ENCODE results near the gene GNAS-AS1. TPM values are rescaled to one million over a fixed set of nuclear protein-coding genes. Genes with fewer than 3 reads are reported as not detected.

GNAS-AS1 gene
- total RNA-seq, 1 donor from 2014 or later: not detected

- no peak overlapping the region for H3K4me3 ChIP-seq
- no peaks in the 10 kb centered on the region for H3K9me3 ChIP-seq
- no peaks in the 10 kb centered on the region for H3K4me1 ChIP-seq
- no peaks in the 10 kb centered on the region for H3K36me3 ChIP-seq
- intact Hi-C loops (cut with DNase I): no loop called here
- no peak overlapping the region for H3K27ac ChIP-seq
- no peaks in the 10 kb centered on the region for H3K27me3 ChIP-seq
- no peak for DNase-seq (ENCODE audit: low spot score in 2 of 2)
- no peak for TF ChIP-seq CTCF (IDR thresholded peaks at IDR 0.05)
These were observed 24.4 kb upstream of the GNAS-AS1 start for GRCh38 chr20:58875111-58875510.

GRCh38 chr20:58874469-58874868 is 23.8 kb upstream of the GNAS-AS1 start:
- Histone ChIP-seq H3K27ac (no peak overlapping the region), H3K36me3 (no peaks in the 10 kb centered on the region), H3K4me3 (no peak overlapping the region), H3K9me3 (no peaks in the 10 kb centered on the region), H3K4me1 (no peaks in the 10 kb centered on the region), H3K27me3 (no peaks in the 10 kb centered on the region)
- intact Hi-C loops (cut with DNase I): loop anchor here (5.0 kb wide), 1 partner anchor 583 kb away; no protein-coding TSS in a partner anchor
- no peak for DNase-seq (ENCODE audit: low spot score in 2 of 2)
- no peak for TF ChIP-seq CTCF (IDR thresholded peaks at IDR 0.05)

- Histone ChIP-seq H3K9me3 (no peaks in the 10 kb centered on the region), H3K4me1 (no peaks in the 10 kb centered on the region), H3K27me3 (no peaks in the 10 kb centered on the region), H3K4me3 (no peak overlapping the region), H3K36me3 (no peaks in the 10 kb centered on the region), H3K27ac (no peak overlapping the region)
- no peak for DNase-seq (ENCODE audit: low spot score in 2 of 2)
- intact Hi-C loops (cut with DNase I): loop anchor here (5.0 kb wide), 1 partner anchor 586 kb away; no protein-coding TSS in a partner anchor
- no peak for TF ChIP-seq CTCF (IDR thresholded peaks at IDR 0.05)
These were observed 20.9 kb upstream of the GNAS-AS1 start for GRCh38 chr20:58871533-58872102.

- H3K27me3 ChIP-seq: no peaks in the 10 kb centered on the region
- peak in 1 of 2 donors; percentile 84 for DNase-seq (ENCODE audit: low spot score in 2 of 2)
- intact Hi-C loops (cut with DNase I): loop anchor here (1.0 to 5.0 kb wide), 2 partner anchors 352 to 587 kb away; no protein-coding TSS in a partner anchor
These were observed 19.8 kb upstream of the GNAS-AS1 start for GRCh38 chr20:58870293-58871014.

GRCh38 chr20:58869662-58870227 is 19.0 kb upstream of the GNAS-AS1 start:
- no peaks in the 10 kb centered on the region for H3K9me3 ChIP-seq
- no peaks in the 10 kb centered on the region for H3K36me3 ChIP-seq
- no peak overlapping the region for H3K27ac ChIP-seq
- TF ChIP-seq CTCF (IDR thresholded peaks at IDR 0.05): no peak
- H3K27me3 ChIP-seq: no peaks in the 10 kb centered on the region
- H3K4me3 ChIP-seq: no peak overlapping the region
- no peak for DNase-seq (ENCODE audit: low spot score in 2 of 2)
- no peaks in the 10 kb centered on the region for H3K4me1 ChIP-seq
- intact Hi-C loops (cut with DNase I): loop anchor here (1.0 to 5.0 kb wide), 2 partner anchors 353 to 588 kb away; no protein-coding TSS in a partner anchor

More at GRCh38 chr20:58870293-58871014, 19.8 kb upstream of the GNAS-AS1 start:
- peak; percentile 85 to 91 (median 88) for TF ChIP-seq CTCF (IDR thresholded peaks at IDR 0.05)
- Histone ChIP-seq H3K4me3 (no peak overlapping the region), H3K36me3 (no peaks in the 10 kb centered on the region), H3K27ac (no peak overlapping the region), H3K4me1 (no peaks in the 10 kb centered on the region), H3K9me3 (no peaks in the 10 kb centered on the region)

All from ascending aorta (tissue), 2 donors.